ENCODE measurements around the gene CD244.

The CD244 gene

GRCh38 chr1:160844447-160845232, 18.0 kb downstream of the CD244 start:
- DNase-seq: no peak

- DNase-seq: no peak
These were observed 21.6 kb downstream of the CD244 start for GRCh38 chr1:160841079-160841478.

DNA sequence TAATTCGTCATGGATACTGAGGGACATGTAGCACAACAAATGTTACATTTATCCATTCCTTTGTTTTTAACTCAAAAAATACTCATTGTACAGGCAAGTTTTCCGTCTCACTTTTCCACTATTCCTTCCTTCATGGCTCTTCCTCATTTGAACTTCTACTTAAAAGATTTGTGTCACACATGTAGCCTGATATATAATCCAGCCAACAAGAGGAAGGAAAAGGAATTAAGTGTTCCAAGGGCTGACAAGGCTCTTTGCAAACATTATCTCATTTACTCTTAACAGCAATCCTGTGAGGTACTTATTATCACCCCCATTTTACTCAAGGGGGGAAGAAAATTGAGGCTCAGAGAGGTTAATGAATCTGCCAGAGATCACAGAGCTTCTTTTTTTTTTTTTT, 22.9 kb downstream of the CD244 start:
- DNase-seq: no peak

DNA sequence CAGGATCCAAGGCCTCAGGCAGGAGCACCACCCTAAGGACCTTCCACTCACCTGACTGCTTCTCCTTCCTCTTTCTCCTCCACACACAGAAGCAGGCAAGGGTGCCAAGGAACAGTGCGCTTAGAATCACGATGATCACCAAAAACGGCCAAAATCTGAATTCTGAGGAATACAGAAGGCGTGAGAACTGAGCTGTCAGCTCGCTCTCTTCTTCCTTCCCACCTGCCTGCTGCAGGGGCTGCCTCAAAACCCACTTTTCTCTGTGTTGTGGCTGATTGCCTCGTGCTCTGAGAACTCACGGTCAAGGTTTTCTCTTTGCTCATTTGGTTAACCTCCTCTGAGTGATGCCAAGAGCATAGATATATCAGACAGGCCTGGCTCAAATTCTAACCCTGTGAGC, 23.8 kb downstream of the CD244 start:
- no peak for DNase-seq

GRCh38 chr1:160837558-160838205, 25.0 kb downstream of the CD244 start:
- peak; percentile 41 to 76 for DNase-seq

DNA sequence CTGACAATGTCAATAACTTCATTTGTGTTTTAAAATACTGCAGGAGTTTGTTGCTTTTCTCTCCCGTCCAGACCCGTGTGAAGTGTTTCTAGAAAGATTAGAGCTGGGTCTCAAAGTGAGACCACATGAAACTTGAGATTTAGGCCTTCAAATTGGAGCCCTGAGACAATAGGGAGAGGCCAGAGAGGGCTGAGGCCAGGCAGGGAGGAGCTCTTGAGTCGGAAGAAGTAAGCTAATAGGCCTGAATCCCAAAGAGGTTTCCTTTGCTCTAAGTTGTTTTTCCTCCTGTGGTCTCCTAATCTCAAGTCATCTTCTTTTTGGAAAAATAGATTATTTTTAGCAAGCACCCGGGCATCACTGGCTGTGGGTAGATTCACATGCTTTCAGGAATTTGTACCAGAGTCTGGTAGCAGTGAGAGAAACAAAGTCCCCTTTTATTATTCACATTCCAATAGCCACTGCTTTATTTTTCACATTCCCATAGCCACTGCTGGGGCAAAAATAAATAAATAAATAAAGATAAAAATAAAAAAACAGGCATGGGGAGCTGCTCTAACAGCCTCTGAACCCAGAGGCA, 25.6 kb downstream of the CD244 start:
- DNase-seq: no peak

DNA sequence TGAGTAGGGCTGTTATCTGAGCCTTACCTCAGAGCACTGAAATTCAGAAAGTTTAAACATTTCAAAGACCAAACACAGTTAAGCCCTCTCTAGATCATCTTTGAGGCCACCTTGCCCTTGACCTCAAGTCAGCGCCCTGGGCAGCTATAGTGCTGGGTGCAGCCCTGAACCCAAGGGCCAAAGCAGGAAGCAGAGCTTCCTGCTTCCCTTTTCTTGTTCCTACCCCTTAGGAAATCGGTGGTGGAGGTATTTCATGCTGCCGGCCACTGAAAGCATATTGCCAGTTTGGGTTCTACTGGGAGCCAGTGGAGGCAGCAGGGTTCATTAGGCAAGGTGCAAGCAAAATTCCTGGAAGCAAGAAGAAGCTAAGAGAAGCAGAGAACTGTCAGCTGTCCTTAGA, 26.1 kb downstream of the CD244 start:
- DNase-seq: no peak

DNA sequence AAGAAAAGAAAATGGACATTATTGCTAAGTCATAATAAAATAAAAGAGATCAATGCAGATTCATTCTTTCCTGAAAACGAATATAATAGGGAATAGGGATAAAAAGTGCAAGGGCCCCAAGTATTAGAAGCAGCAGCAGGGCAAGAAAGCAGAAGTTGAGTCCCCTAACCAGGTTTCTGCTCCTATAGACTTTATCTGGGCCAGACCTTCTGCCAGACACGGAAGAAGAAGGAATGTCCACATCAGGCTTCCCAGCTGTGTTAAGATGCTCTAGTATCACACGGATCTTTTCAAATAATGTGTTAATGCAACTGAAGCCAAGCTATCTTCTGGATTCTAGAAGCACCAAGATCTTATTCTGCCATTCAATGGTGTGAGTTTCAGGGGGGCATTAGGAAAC, 26.9 kb downstream of the CD244 start:
- DNase-seq: no peak

- DNase-seq: peak in 1 of 2 experiments; percentile 65
These were observed 27.6 kb downstream of the CD244 start for GRCh38 chr1:160834945-160835565.

DNA sequence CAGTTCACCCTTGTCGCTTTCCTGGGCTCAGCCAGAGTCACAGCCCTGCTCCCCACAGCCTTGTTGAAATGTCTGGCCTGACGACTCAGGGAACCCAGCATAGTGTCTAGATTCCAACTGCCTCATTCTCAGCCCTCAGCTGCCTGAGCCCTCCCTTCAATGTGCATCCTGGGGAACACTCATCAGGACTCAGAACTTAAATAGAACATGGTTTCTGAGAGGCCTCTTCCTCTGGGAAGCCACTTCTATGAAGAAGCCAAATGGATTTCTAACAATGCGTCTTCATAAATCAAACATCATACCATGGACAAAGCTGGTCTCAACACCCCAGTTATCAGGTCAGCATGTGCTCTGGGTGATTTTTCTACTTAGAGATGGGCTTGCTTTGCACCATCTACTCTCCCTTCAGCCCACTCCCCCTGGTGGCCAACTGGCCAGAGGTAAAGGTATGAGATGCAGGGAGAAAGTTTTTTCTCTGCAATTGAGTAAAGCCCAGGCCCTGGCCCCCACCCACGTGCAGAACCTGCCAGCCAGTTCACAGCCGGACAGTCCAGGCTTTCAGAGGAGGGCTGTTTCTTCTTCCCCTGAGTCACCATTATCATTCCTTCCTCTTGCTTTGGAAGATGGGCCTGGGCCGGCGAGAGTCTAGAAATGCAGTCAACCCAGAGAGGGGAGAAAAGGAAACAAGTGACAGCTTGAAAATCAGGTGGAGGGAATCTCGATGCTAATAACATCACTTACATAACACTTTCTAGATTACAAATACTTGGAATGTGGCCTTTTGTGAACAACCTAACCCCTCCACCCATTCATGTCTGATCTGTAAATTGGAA, 32.1 kb downstream of the CD244 start:
- peak; percentile 70 to 74 for DNase-seq

GRCh38 chr1:160829766-160830165, 32.9 kb downstream of the CD244 start:
- no peak for DNase-seq

DNA sequence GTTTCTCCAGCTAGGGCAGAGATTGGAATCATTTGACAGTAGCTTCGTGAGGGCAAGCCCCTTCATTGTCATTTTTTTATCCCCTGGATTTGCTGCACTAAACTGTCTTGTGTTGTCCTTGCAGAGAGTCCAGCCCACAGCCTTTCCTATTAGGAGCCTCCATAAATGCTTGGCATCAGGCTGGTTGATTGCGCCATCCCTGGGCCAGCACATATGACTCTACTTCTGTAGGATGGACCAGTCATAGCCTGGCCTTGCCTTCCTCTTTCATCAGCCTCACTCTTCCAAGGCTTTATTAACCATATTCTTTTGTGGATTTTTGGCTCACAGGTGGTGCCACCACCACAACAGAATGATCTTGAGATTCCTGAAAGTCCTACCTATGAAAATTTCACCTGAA, 35.3 kb downstream of the CD244 start:
- no peak for DNase-seq

DNA sequence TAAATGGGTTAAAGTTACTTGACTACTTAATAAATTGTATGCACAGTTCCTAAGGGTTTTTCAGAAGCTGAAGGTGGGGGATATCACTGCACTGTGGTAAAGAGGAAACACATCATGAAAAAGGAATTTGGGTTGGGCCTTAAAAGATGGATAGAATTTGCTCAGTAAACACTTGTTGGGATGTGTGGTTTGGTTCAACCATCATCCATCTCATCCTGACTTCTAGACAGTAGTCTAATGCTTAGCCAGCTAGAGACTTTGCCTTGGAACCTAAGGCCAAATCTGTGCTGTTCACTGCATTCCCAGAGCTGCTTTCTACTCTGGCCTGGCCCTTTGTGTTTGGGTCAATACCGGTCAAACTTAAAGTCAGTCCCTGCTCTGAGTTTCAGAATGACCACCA, 36.1 kb downstream of the CD244 start:
- no peak for DNase-seq

DNA sequence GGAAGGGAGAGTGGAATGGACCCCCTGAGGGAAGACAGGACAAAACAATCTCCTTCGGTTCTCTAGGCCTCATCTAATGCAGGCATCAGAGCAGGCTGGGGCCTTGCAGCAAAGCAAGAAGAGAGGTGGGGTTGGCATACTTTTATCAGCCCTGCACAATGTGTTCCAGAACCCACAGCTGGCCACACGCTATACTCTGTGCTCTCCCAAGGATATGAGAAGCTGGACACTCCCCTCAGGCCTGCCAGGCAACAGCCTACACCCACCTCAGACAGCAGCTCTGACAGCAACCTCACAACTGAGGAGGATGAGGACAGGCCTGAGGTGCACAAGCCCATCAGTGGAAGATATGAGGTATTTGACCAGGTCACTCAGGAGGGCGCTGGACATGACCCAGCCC, 39.4 kb downstream of the CD244 start:
- DNase-seq: no peak

DNA sequence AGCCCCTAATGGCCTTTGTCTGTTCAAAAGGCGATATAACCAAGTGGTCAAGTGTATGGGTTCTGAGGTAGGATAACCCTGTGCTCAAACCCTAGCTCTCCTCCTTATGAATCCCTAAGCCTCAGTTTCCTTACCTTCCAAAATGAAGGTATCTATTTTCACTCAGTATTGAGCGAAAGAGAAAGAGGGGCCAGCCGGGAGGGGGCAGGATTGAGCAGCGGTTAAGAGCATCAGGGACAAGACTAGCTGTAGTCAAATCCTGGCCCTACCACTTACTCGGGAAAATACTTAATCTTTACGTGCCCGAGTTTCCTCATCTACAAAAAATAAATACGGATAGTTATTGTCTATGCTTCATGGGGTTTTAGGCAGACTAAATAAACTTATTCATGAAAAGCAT, 41.1 kb downstream of the CD244 start:
- DNase-seq: no peak

GRCh38 chr1:160819186-160819585, 43.5 kb downstream of the CD244 start:
- DNase-seq: no peak

DNA sequence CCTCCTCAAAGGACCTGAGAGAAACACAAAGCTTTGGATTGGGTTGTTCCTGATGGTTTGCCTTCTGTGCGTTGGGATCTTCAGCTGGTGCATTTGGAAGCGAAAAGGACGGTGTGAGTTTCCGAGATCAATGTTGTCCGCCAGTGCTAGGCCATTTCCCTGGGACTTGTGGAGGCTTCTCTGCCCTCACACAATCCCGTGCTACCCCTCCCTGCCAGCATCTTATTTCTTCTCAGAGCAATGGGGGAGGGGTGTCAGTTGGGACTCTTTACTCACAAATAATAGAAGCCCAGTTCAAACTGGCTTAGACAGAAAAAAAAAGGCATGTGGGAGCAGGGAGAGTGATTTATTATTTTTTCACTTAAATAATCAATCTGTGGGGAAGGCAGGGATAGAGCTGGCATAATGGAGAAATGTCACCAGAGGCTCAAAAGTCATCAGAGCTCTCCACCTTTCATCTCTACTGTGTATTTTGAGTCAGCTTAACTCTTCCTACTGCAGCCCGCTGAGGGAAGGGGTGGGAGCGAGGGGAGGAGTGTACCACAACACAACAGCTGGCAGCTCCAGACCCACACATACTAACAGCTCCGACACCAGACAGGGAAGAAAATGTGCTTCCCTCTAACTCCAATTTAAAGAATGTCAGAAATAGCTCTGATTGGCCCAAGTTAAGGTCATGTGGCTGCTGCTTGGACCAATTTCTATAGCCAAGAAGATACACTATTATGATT, 44.3 kb downstream of the CD244 start:
- DNase-seq: no peak

GRCh38 chr1:160814856-160815255, 47.8 kb downstream of the CD244 start:
- DNase-seq: no peak

DNA sequence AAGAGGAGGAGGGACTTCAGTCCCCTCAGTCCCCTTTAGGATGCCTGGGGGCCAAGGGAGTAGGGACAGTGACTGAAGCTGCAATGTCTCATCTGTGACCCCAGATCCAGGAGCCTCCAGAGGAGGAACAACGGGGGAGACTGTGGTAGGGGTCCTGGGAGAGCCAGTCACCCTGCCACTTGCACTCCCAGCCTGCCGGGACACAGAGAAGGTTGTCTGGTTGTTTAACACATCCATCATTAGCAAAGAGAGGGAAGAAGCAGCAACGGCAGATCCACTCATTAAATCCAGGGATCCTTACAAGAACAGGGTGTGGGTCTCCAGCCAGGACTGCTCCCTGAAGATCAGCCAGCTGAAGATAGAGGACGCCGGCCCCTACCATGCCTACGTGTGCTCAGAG, 48.4 kb downstream of the CD244 start:
- DNase-seq: no peak

- no peak for DNase-seq
These were observed 49.5 kb downstream of the CD244 start for GRCh38 chr1:160813215-160813614.

DNA sequence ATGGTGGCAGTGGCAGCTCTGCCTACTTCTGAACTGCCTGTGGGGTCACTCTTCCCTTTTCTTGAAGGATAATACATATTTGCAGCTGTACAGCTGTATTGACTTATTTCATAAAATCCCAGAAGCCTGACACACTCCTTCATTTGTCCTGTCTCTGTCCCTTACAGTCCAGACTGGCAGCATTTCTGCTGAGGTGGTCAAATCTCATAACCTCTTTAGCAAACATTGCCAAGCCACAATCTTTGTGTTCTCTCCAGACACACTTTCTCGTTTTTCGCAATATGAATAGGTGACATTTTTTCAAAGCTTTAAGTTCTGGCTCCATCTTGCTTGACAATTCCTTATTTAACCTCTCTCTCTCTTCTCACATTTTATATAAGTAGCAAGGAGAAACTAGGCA, 51.5 kb downstream of the CD244 start:
- no peak for DNase-seq

DNA sequence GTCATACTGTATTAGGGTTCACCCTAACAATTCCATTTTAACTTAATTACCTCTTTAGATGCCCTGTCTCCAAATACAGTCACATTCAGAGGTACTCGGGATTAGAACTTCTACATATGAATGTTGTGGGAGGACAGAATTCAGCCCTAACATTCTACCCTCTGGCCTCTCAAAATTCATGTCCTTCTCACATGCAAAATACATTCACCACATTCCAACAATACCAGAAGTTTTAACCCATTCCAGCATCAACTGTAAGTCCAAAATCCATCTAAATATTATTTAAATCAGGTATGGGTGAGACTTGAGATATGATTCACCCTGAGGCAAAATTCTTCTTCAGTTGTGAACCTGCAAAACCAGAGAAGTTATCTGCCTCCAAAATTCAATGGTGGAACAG, 52.2 kb downstream of the CD244 start:
- DNase-seq: no peak

All from NCI-H187 (cell line).